ENCODE results near the gene FHDC1.

GRCh38 chr4:152956147-152956546, 20.0 kb downstream of the FHDC1 start:
- TF ChIP-seq, protein P1, sequence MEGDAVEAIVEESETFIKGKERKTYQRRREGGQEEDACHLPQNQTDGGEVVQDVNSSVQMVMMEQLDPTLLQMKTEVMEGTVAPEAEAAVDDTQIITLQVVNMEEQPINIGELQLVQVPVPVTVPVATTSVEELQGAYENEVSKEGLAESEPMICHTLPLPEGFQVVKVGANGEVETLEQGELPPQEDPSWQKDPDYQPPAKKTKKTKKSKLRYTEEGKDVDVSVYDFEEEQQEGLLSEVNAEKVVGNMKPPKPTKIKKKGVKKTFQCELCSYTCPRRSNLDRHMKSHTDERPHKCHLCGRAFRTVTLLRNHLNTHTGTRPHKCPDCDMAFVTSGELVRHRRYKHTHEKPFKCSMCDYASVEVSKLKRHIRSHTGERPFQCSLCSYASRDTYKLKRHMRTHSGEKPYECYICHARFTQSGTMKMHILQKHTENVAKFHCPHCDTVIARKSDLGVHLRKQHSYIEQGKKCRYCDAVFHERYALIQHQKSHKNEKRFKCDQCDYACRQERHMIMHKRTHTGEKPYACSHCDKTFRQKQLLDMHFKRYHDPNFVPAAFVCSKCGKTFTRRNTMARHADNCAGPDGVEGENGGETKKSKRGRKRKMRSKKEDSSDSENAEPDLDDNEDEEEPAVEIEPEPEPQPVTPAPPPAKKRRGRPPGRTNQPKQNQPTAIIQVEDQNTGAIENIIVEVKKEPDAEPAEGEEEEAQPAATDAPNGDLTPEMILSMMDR (IDR thresholded peaks at IDR 0.05): no peak
- TF ChIP-seq EP300 (IDR thresholded peaks at IDR 0.05): no peak
- TF ChIP-seq POLR2A (IDR thresholded peaks at IDR 0.05): no peak
- no peak for TF ChIP-seq POLR2AphosphoS5 (IDR thresholded peaks at IDR 0.05)
